HPDE6-E6E7 (cell line): ENCODE measurements around the gene NBPF15.
A peak's percentile ranks its signal among the peaks of the same experiment; 100 is the strongest.
"Not testable (repeated sequence)": the region's sequence is repeated elsewhere in the genome, so short reads cannot be mapped to it uniquely, and the experiment has no call there.

Experiments used
- DNase-seq: peaks from one replicate; pipeline ENCODE4 v3.0.0; 2011; ENCODE audit warnings: missing footprints; ENCODE audit errors: extremely low spot score

Gene NBPF15

GRCh38 chr1:144461136-144461759 is at the start of gene NBPF15:
TSS of gene NBPF15 (minus strand) at chr1:144461669. CDS start at chr1:144440003, 21,666 bp downstream.
- DNase-seq = not testable (repeated sequence)

- DNase-seq = not testable (repeated sequence)
Measured at GRCh38 chr1:144496429-144496828, 35.0 kb upstream of the NBPF15 start.

- not testable (repeated sequence) for DNase-seq
Measured at GRCh38 chr1:144494130-144494529, 32.7 kb upstream of the NBPF15 start.

GRCh38 chr1:144490394-144490793 is 28.9 kb upstream of the NBPF15 start:
- DNase-seq = not testable (repeated sequence)

GRCh38 chr1:144487002-144487401 is 25.5 kb upstream of the NBPF15 start:
- peak; percentile 1 for DNase-seq

- not testable (repeated sequence) for DNase-seq
Measured at GRCh38 chr1:144485048-144485993, 23.9 kb upstream of the NBPF15 start.

GRCh38 chr1:144473897-144474296 is 12.4 kb upstream of the NBPF15 start:
- DNase-seq = not testable (repeated sequence)

GRCh38 chr1:144471434-144471833 is 10.0 kb upstream of the NBPF15 start:
- DNase-seq = not testable (repeated sequence)

- not testable (repeated sequence) for DNase-seq
Measured at GRCh38 chr1:144461778-144462177, 309 bp upstream of the NBPF15 start.

GRCh38 chr1:144460686-144461085 is 783 bp downstream of the NBPF15 start:
- not testable (repeated sequence) for DNase-seq

- DNase-seq = not testable (repeated sequence)
Measured at GRCh38 chr1:144442402-144442801, 19.1 kb downstream of the NBPF15 start.

- DNase-seq = not testable (repeated sequence)
Measured at GRCh38 chr1:144439737-144440136, 21.7 kb downstream of the NBPF15 start.

- DNase-seq = not testable (repeated sequence)
Measured at GRCh38 chr1:144418891-144419694, 42.4 kb downstream of the NBPF15 start.

- DNase-seq = not testable (repeated sequence)
Measured at GRCh38 chr1:144413404-144414118, 47.9 kb downstream of the NBPF15 start.

GRCh38 chr1:144412491-144413403 is 48.7 kb downstream of the NBPF15 start:
- peak; percentile 50 for DNase-seq

- not testable (repeated sequence) for DNase-seq
Measured at GRCh38 chr1:144412068-144412471, 49.4 kb downstream of the NBPF15 start.

- DNase-seq = not testable (repeated sequence)
Measured at GRCh38 chr1:144402807-144403206, 58.7 kb downstream of the NBPF15 start.

- not testable (repeated sequence) for DNase-seq
Measured at GRCh38 chr1:144371651-144372050, 89.8 kb downstream of the NBPF15 start.
